ENCODE data around the gene CCDC191.

Gene CCDC191

GRCh38 chr3:114043205-114043604, 13.1 kb downstream of the CCDC191 start:
- Histone ChIP-seq H4K20me1 (ENCODE audit: low read depth, low read length) (no peaks in the 10 kb centered on the region), H2AFZ (ENCODE audit: low read depth, low read length, severe bottlenecking) (no peak overlapping the region), H3K27ac (ENCODE audit: low read depth, low read length) (no peak overlapping the region), H3K9ac (ENCODE audit: low read length) (no peak overlapping the region), H3K79me2 (ENCODE audit: insufficient read depth, low read length) (no peaks in the 10 kb centered on the region), H3K9me2 (replicated peaks; ENCODE audit: insufficient read depth, low read length) (no peaks in the 10 kb centered on the region), H3K36me3 (ENCODE audit: low read length) (no peaks in the 10 kb centered on the region), H3K9me3 (ENCODE audit: insufficient read depth, low read length) (no peaks in the 10 kb centered on the region), H3K27me3 (ENCODE audit: low read length) (no peaks in the 10 kb centered on the region), H3F3A (ENCODE audit: insufficient read depth) (no peaks in the 10 kb centered on the region), H3K4me3 (ENCODE audit: insufficient read depth, low read length, poor library complexity, severe bottlenecking) (no peak overlapping the region), H3K4me2 (ENCODE audit: low read depth, low read length, poor library complexity, severe bottlenecking) (no peak overlapping the region)
- TF ChIP-seq, protein P1, sequence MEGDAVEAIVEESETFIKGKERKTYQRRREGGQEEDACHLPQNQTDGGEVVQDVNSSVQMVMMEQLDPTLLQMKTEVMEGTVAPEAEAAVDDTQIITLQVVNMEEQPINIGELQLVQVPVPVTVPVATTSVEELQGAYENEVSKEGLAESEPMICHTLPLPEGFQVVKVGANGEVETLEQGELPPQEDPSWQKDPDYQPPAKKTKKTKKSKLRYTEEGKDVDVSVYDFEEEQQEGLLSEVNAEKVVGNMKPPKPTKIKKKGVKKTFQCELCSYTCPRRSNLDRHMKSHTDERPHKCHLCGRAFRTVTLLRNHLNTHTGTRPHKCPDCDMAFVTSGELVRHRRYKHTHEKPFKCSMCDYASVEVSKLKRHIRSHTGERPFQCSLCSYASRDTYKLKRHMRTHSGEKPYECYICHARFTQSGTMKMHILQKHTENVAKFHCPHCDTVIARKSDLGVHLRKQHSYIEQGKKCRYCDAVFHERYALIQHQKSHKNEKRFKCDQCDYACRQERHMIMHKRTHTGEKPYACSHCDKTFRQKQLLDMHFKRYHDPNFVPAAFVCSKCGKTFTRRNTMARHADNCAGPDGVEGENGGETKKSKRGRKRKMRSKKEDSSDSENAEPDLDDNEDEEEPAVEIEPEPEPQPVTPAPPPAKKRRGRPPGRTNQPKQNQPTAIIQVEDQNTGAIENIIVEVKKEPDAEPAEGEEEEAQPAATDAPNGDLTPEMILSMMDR (IDR thresholded peaks at IDR 0.05; ENCODE audit: insufficient read depth, low read length, poor library complexity, severe bottlenecking), result no peak
- TF ChIP-seq EZH2phosphoT487 (conservative IDR thresholded peaks at IDR 0.05; ENCODE audit: low read length), result no peak

DNA sequence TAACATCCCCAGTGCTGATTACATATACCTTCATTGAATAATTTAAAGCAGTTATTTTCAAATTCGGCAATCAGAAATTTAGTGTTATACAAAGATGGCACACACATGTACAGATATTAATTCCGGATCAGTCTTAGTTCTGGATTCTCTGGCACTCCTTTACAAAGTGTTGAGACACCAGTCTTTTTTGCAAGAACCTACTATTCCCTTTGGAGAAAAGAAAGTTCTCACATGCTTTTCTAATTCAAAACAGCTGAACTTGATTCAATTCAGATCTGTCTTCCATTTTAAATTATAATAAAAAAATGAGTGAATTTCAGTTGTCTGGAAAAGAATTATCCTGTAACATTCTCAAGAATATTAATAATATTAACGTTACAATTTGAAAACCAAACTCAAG, 20.4 kb downstream of the CCDC191 start:
- no peaks in the 10 kb centered on the region for H3K79me2 ChIP-seq (ENCODE audit: insufficient read depth, low read length)
- no peaks in the 10 kb centered on the region for H3F3A ChIP-seq (ENCODE audit: insufficient read depth)
- H3K9ac ChIP-seq (ENCODE audit: low read length), result no peak overlapping the region
- no peak overlapping the region for H3K4me2 ChIP-seq (ENCODE audit: low read depth, low read length, poor library complexity, severe bottlenecking)
- no peaks in the 10 kb centered on the region for H3K27me3 ChIP-seq (ENCODE audit: low read length)
- no peak overlapping the region for H3K27ac ChIP-seq (ENCODE audit: low read depth, low read length)
- H3K36me3 ChIP-seq (ENCODE audit: low read length), result no peaks in the 10 kb centered on the region
- H2AFZ ChIP-seq (ENCODE audit: low read depth, low read length, severe bottlenecking), result no peak overlapping the region
- H3K9me3 ChIP-seq (ENCODE audit: insufficient read depth, low read length), result no peaks in the 10 kb centered on the region
- no peak overlapping the region for H3K4me3 ChIP-seq (ENCODE audit: insufficient read depth, low read length, poor library complexity, severe bottlenecking)
- H3K9me2 ChIP-seq (replicated peaks; ENCODE audit: insufficient read depth, low read length), result no peaks in the 10 kb centered on the region
- H4K20me1 ChIP-seq (ENCODE audit: low read depth, low read length), result no peaks in the 10 kb centered on the region
- TF ChIP-seq, protein P1 (IDR thresholded peaks at IDR 0.05; ENCODE audit: insufficient read depth, low read length, poor library complexity, severe bottlenecking), result no peak
- TF ChIP-seq EZH2phosphoT487 (conservative IDR thresholded peaks at IDR 0.05; ENCODE audit: low read length), result no peak

- Histone ChIP-seq H3K4me3 (ENCODE audit: insufficient read depth, low read length, poor library complexity, severe bottlenecking) (no peak overlapping the region), H3K36me3 (ENCODE audit: low read length) (no peaks in the 10 kb centered on the region), H3F3A (ENCODE audit: insufficient read depth) (no peaks in the 10 kb centered on the region), H4K20me1 (ENCODE audit: low read depth, low read length) (no peaks in the 10 kb centered on the region), H3K27me3 (ENCODE audit: low read length) (no peaks in the 10 kb centered on the region), H3K9me2 (replicated peaks; ENCODE audit: insufficient read depth, low read length) (no peaks in the 10 kb centered on the region), H3K27ac (ENCODE audit: low read depth, low read length) (no peak overlapping the region), H3K9me3 (ENCODE audit: insufficient read depth, low read length) (no peaks in the 10 kb centered on the region), H3K4me2 (ENCODE audit: low read depth, low read length, poor library complexity, severe bottlenecking) (no peak overlapping the region), H3K79me2 (ENCODE audit: insufficient read depth, low read length) (no peaks in the 10 kb centered on the region), H3K9ac (ENCODE audit: low read length) (no peak overlapping the region), H2AFZ (ENCODE audit: low read depth, low read length, severe bottlenecking) (no peak overlapping the region)
- TF ChIP-seq, protein P1 (IDR thresholded peaks at IDR 0.05; ENCODE audit: insufficient read depth, low read length, poor library complexity, severe bottlenecking), result no peak
- no peak for TF ChIP-seq EZH2phosphoT487 (conservative IDR thresholded peaks at IDR 0.05; ENCODE audit: low read length)
Measured at GRCh38 chr3:114034787-114035545, 21.4 kb downstream of the CCDC191 start.
